ENCODE measurements around the gene JUP. TPM values are rescaled to one million over a fixed set of nuclear protein-coding genes. Genes with fewer than 3 reads are reported as not detected.

Gene JUP
- total and polyA plus RNA-seq, 2 of the 4 experiments (the other 2 are of a cell fraction): 12.9 to 27.3 TPM

GRCh38 chr17:41723801-41724475, 62.6 kb downstream of the JUP start:
- no peak overlapping the region for H2BK5ac ChIP-seq (ENCODE audit: low read depth, low read length, poor library complexity, severe bottlenecking)
- no peak overlapping the region for H3K4ac ChIP-seq (ENCODE audit: low read depth, low read length)
- H3K4me2 ChIP-seq (ENCODE audit: low read depth, low read length): no peak overlapping the region
- H2BK15ac ChIP-seq (ENCODE audit: low read depth, low read length): no peak overlapping the region
- H4K20me1 ChIP-seq (ENCODE audit: insufficient read depth, low read length): no peaks in the 10 kb centered on the region
- dilution Hi-C loops (cut with HindIII; ENCODE audit: low sequenced_read_pairs, unreplicated experiment): no loop called here
- ChIA-PET CTCF (interaction anchor here (1.0 kb wide), 1 partner anchor 34 kb away, joined by 3 read pairs; no protein-coding TSS in a partner anchor), POLR2A (ENCODE audit: unreplicated experiment) (no interaction called here)
- H4K91ac ChIP-seq (ENCODE audit: insufficient read depth, low read depth, low read length): no peak overlapping the region
- H2AK5ac ChIP-seq (ENCODE audit: low read depth, low read length): no peak overlapping the region
- ATAC-seq (ENCODE audit: low read depth): no peak
- H3K27me3 ChIP-seq (ENCODE audit: control insufficient read depth, insufficient read depth, low read length): peaks cover 13% of the 10 kb centered on the region
- no peaks in the 10 kb centered on the region for H3K79me1 ChIP-seq (ENCODE audit: low read depth in 1 of 2, low read length in 2 of 2)
- no peak overlapping the region for H3K27ac ChIP-seq (ENCODE audit: insufficient read depth, low read length)
- H2BK120ac ChIP-seq (ENCODE audit: low read depth, low read length): no peak overlapping the region
- H3K18ac ChIP-seq (ENCODE audit: low read depth, low read length): no peak overlapping the region
- H2AK9ac ChIP-seq (replicated peaks; ENCODE audit: low read depth, low read length, poor library complexity): no peak overlapping the region
- no peak overlapping the region for H3K4me3 ChIP-seq (ENCODE audit: insufficient read depth, low read depth, low read length)
- H3K9me3 ChIP-seq (ENCODE audit: control insufficient read depth, insufficient read depth, low read length): no peaks in the 10 kb centered on the region
- BruUV-seq (replicated peaks): no TSS peak
- H3K9ac ChIP-seq (ENCODE audit: low read depth, low read length): no peak overlapping the region
- WGBS, 2 experiments (ENCODE audit: extremely low coverage in 2 of 2, insufficient read length in 1 of 2): 60% methylated on average over 1 of the region's 12 CpGs; no CpG with 5 or more reads in 1 of the 2 experiments
- in situ Hi-C loops (cut with MboI; ENCODE audit: low sequenced_read_pairs): no loop called here
- intact Hi-C loops (cut with micrococcal nuclease): no loop called here
- H4K5ac ChIP-seq (ENCODE audit: low read depth, low read length): no peak overlapping the region
- no peaks in the 10 kb centered on the region for H3K36me3 ChIP-seq (ENCODE audit: control insufficient read depth, insufficient read depth, low read length)
- H2BK20ac ChIP-seq (ENCODE audit: low read depth, low read length): no peak overlapping the region
- no peak overlapping the region for H3K56ac ChIP-seq (ENCODE audit: extremely low read depth, insufficient read depth, low read length)
- DNase-seq: no peak
- H3K9me1 ChIP-seq (ENCODE audit: insufficient read depth, low read length): no peaks in the 10 kb centered on the region
- no peak overlapping the region for H3K23ac ChIP-seq (ENCODE audit: low read depth, low read length)
- no peak overlapping the region for H4K8ac ChIP-seq (ENCODE audit: low read depth in 2 of 2, low read length in 2 of 2)
- no peaks in the 10 kb centered on the region for H3K4me1 ChIP-seq (ENCODE audit: control insufficient read depth, insufficient read depth, low read length)
- TF ChIP-seq RAD21 (IDR thresholded peaks at IDR 0.05; ENCODE audit: low read length) (no peak), MAZ (IDR thresholded peaks at IDR 0.05; ENCODE audit: borderline replicate concordance, low read depth, low read length) (no peak), MAFK (IDR thresholded peaks at IDR 0.05; ENCODE audit: low read depth, low read length) (no peak), FOS (IDR thresholded peaks at IDR 0.05; ENCODE audit: low read depth, low read length) (no peak), NFE2L2 (IDR thresholded peaks at IDR 0.05; ENCODE audit: low read depth, low read length) (no peak), CTCF (conservative IDR thresholded peaks at IDR 0.05; ENCODE audit: low read depth, low read length) (no peak), RFX5 (IDR thresholded peaks at IDR 0.05; ENCODE audit: low read depth, low read length) (no peak), ELK1 (IDR thresholded peaks at IDR 0.05; ENCODE audit: borderline replicate concordance, low read depth, low read length) (no peak)
- H2AFZ ChIP-seq (replicated peaks; ENCODE audit: low read length, poor library complexity): no peak overlapping the region
- H3K14ac ChIP-seq (replicated peaks; ENCODE audit: low read depth, low read length): no peak overlapping the region
